GM12875 (cell line): ENCODE results near the gene ACP5.
"Not testable (repeated sequence)": the region's sequence is repeated elsewhere in the genome, so short reads cannot be mapped to it uniquely, and the experiment has no call there.

Source experiments
- H3K4me3 ChIP-seq: one replicate; pipeline ENCODE4 v1.5.1; 2011; ENCODE audit warnings: low read depth, low read length, control low read depth
- TF ChIP-seq, protein P1 (sequence below): IDR thresholded peaks from 2 replicates; pipeline ENCODE4 v1.5.1; 2011; ENCODE audit warnings: low read depth, mild to moderate bottlenecking, control low read depth, inconsistent platforms, low read length, moderate library complexity, borderline replicate concordance; ENCODE audit not compliant: insufficient read depth

The ACP5 gene

DNA sequence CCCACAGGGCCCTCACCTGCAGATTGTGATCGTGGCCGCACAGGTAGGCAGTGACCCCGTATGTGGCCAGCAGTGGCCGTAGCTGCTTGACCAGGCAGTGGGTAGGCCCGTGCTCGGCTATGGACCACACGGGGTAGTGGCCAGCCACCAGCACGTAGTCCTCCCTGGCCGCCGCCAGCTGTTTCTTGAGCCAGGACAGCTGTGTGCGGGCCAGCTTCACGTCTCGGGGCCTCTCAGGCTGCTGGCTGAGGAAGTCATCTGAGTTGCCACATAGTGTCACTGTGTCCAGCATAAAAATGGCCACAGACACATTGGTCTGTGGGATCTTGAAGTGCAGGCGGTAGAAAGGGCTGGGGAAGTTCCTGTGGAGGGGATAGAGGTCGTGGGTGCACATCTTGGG lies 1.2 kb downstream of the ACP5 start:
- no peak overlapping the region for H3K4me3 ChIP-seq
- TF ChIP-seq, protein P1, sequence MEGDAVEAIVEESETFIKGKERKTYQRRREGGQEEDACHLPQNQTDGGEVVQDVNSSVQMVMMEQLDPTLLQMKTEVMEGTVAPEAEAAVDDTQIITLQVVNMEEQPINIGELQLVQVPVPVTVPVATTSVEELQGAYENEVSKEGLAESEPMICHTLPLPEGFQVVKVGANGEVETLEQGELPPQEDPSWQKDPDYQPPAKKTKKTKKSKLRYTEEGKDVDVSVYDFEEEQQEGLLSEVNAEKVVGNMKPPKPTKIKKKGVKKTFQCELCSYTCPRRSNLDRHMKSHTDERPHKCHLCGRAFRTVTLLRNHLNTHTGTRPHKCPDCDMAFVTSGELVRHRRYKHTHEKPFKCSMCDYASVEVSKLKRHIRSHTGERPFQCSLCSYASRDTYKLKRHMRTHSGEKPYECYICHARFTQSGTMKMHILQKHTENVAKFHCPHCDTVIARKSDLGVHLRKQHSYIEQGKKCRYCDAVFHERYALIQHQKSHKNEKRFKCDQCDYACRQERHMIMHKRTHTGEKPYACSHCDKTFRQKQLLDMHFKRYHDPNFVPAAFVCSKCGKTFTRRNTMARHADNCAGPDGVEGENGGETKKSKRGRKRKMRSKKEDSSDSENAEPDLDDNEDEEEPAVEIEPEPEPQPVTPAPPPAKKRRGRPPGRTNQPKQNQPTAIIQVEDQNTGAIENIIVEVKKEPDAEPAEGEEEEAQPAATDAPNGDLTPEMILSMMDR = no peak

DNA sequence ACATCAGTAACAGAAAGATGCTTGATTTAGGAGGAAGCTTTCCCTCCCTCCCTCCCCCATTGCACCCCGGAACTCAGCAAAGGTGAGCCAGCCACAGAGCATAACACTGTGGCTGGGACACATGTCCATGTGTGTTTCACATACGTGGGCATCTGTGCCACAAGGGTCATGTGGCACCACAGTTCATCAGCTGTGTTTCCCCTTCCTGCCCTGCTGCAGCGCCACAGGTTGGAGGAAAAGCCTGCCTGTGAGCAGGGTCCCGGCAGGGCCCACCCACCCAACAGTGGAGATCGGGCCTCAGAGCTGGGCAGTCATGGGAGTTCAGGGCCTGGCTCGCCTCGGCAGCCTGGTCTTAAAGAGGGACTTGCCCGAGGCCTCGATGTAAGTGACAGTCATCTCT lies 2.8 kb downstream of the ACP5 start:
- TF ChIP-seq, protein P1 = no peak
- no peak overlapping the region for H3K4me3 ChIP-seq

GRCh38 chr19:11573763-11574162 lies 3.7 kb downstream of the ACP5 start:
- H3K4me3 ChIP-seq = not testable (repeated sequence)

DNA sequence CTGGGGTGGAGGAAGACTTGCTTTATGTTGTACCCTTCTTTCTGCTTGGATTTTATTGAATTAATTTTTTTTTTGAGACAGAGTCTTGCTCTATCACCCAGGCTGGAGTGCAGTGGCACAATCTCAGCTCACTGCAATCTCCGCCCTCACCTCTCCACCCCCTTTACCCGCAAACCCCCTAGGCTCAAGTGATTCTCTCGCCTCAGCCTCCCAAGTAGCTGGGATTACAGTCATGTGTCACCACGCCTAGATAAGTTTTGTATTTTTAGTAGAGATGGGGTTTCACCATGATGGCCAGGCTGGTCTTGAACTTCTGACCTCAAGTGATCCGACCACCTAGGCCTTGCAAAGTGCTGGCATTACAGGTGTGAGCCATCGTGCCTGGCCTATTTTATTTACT lies 4.1 kb downstream of the ACP5 start:
- H3K4me3 ChIP-seq = not testable (repeated sequence)

DNA sequence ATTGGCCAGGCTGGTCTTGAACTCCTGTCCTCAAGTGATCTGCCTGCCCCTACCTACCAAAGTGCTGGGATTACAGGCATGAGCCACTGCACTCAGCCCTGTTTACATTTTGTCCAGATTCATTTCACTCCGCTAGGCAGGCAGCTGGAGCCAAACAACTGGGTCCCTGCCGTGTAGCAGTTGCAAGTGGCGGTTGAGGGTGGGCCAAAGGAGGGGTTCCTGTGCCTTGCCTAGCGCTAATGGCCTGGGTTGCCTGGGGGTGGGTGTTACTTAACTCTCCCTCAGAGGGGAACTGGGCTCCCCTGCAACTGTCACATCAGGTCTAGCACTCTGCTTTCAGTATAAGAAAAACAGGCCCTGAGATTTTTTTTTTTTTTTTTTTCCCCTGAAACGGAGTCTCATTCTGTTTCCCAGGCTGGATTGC lies 7.4 kb downstream of the ACP5 start:
- no peak overlapping the region for H3K4me3 ChIP-seq
- TF ChIP-seq, protein P1 = no peak

GRCh38 chr19:11566164-11566563 lies 11.3 kb downstream of the ACP5 start:
- no peak overlapping the region for H3K4me3 ChIP-seq
- TF ChIP-seq, protein P1 = no peak

- not testable (repeated sequence) for H3K4me3 ChIP-seq
These were observed 11.8 kb downstream of the ACP5 start for GRCh38 chr19:11565649-11565980.

- H3K4me3 ChIP-seq = not testable (repeated sequence)
These were observed 13.2 kb downstream of the ACP5 start for GRCh38 chr19:11564082-11564807.

DNA sequence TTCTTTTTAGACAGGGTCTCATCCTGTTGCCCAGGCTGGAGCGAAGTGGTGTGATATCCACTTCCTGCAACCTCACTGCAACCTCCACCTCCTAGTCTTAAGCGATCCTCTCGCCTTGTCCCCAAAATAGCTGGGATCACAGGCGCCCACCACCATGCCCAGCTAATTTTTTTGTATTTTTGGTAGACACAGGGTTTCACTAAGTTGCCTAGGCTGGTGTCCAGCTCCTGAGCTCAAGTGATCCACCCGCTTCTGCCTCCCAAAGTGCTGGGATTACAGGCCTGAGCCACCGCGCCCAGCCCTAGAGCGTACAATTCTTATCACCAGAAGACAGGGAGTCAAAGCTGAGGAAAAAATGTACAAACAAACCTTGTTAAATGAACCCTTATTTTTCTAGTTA lies 13.9 kb downstream of the ACP5 start:
- TF ChIP-seq, protein P1 = no peak
- no peak overlapping the region for H3K4me3 ChIP-seq
